H9 (cell line): ENCODE data around the gene ADGRB3. TPM values are rescaled to one million over a fixed set of nuclear protein-coding genes. Genes with fewer than 3 reads are reported as not detected.

ENCODE experiments used
- DNase-seq: peaks from one replicate; pipeline ENCODE4 v3.0.0-alpha.2; 2017
- H2AFZ ChIP-seq: one replicate; pipeline ENCODE4 v1.6.1; 2013; ENCODE audit warnings: mild to moderate bottlenecking, low read length, control low read depth, moderate library complexity
- H2AK5ac ChIP-seq: 2 replicates; pipeline ENCODE4 v1.6.1; 2013; ENCODE audit warnings: low read length, control low read depth, mixed read lengths; ENCODE audit not compliant: insufficient read length
- H2BK120ac ChIP-seq: one replicate; pipeline ENCODE4 v1.6.1; 2013; ENCODE audit warnings: low read depth, mild to moderate bottlenecking, low read length, control low read depth, inconsistent platforms; ENCODE audit not compliant: poor library complexity, severe bottlenecking
- H2BK12ac ChIP-seq: 2 replicates; pipeline ENCODE4 v1.6.1; 2013; ENCODE audit warnings: low read length, control low read depth, mixed read lengths, low read depth; ENCODE audit not compliant: insufficient read length
- H2BK15ac ChIP-seq: 2 replicates; pipeline ENCODE4 v1.6.1; 2013; ENCODE audit warnings: low read depth, low read length, control low read depth
- H2BK20ac ChIP-seq: one replicate; pipeline ENCODE4 v1.6.1; 2013; ENCODE audit warnings: low read depth, mild to moderate bottlenecking, low read length, control low read depth, inconsistent platforms; ENCODE audit not compliant: poor library complexity, severe bottlenecking
- H2BK5ac ChIP-seq: 2 replicates; pipeline ENCODE4 v1.6.1; 2013; ENCODE audit warnings: low read length, control low read depth, mixed read lengths; ENCODE audit not compliant: insufficient read length
- H3K14ac ChIP-seq: 2 replicates; pipeline ENCODE4 v1.6.1; 2013; ENCODE audit warnings: low read length, control low read depth; ENCODE audit not compliant: insufficient read depth
- H3K18ac ChIP-seq: 2 replicates; pipeline ENCODE4 v1.6.1; 2013; ENCODE audit warnings: low read depth, mild to moderate bottlenecking, mixed read lengths, low read length, control low read depth; ENCODE audit not compliant: insufficient read length
- H3K23ac ChIP-seq: 2 replicates; pipeline ENCODE4 v1.6.1; 2013; ENCODE audit warnings: low read length, control low read depth, mixed read lengths, low read depth; ENCODE audit not compliant: insufficient read length
- H3K23me2 ChIP-seq: 2 replicates; pipeline ENCODE4 v1.6.1; 2013; ENCODE audit warnings: low read depth, mild to moderate bottlenecking, mixed read lengths, low read length, control low read depth; ENCODE audit not compliant: insufficient read length, poor library complexity, severe bottlenecking
- H3K27ac ChIP-seq: 2 replicates; pipeline ENCODE4 v1.5.1; 2013; ENCODE audit warnings: low read length, control low read depth, mixed read lengths, low read depth; ENCODE audit not compliant: insufficient read length
- H3K27me3 ChIP-seq: 2 replicates; pipeline ENCODE4 v1.6.1; 2013; ENCODE audit warnings: low read length, control low read depth, inconsistent platforms; ENCODE audit not compliant: insufficient read depth
- H3K4ac ChIP-seq: 2 replicates; pipeline ENCODE4 v1.6.1; 2013; ENCODE audit warnings: low read depth, mild to moderate bottlenecking, control low read depth, inconsistent platforms, low read length, moderate library complexity
- H3K4me1 ChIP-seq: 2 replicates; pipeline ENCODE4 v1.6.1; 2013; ENCODE audit warnings: low read length, control low read depth, inconsistent platforms; ENCODE audit not compliant: insufficient read depth
- H3K4me2 ChIP-seq: 2 replicates; pipeline ENCODE4 v1.6.1; 2013; ENCODE audit warnings: low read length, control low read depth, mixed read lengths; ENCODE audit not compliant: insufficient read length, insufficient read depth
- H3K56ac ChIP-seq: 2 replicates; pipeline ENCODE4 v1.6.1; 2013; ENCODE audit warnings: low read depth, mild to moderate bottlenecking, mixed read lengths, low read length, control low read depth; ENCODE audit not compliant: insufficient read length
- H3K79me1 ChIP-seq: 2 replicates; pipeline ENCODE4 v1.6.1; 2013; ENCODE audit warnings: low read depth, mild to moderate bottlenecking, moderate library complexity, low read length, control low read depth, inconsistent platforms; ENCODE audit not compliant: insufficient read depth, poor library complexity, severe bottlenecking
- H3K79me2 ChIP-seq: 2 replicates; pipeline ENCODE4 v1.6.1; 2013; ENCODE audit warnings: low read length, control low read depth, inconsistent platforms; ENCODE audit not compliant: insufficient read depth
- H3K9ac ChIP-seq: 2 replicates; pipeline ENCODE4 v1.6.1; 2013; ENCODE audit warnings: low read length, control low read depth, mixed read lengths; ENCODE audit not compliant: insufficient read length; ENCODE audit errors: extremely low read depth
- H3K9me3 ChIP-seq: one replicate; pipeline ENCODE4 v1.6.1; 2013; ENCODE audit warnings: low read depth, low read length, inconsistent platforms; ENCODE audit not compliant: control insufficient read depth
- H3T11ph ChIP-seq: one replicate; pipeline ENCODE4 v1.6.1; 2013; ENCODE audit warnings: mild to moderate bottlenecking, low read length, control low read depth, inconsistent platforms
- H4K20me1 ChIP-seq: one replicate; pipeline ENCODE4 v1.6.1; 2013; ENCODE audit not compliant: control insufficient read depth, insufficient read length, insufficient read depth
- H4K5ac ChIP-seq: 2 replicates; pipeline ENCODE4 v1.6.1; 2013; ENCODE audit warnings: low read depth, mild to moderate bottlenecking, mixed read lengths, low read length, control low read depth; ENCODE audit not compliant: insufficient read length
- H4K8ac ChIP-seq: replicated peaks from 2 replicates; pipeline ENCODE4 v1.6.1; 2013; ENCODE audit warnings: low read length, control low read depth, mixed read lengths, low read depth; ENCODE audit not compliant: insufficient read length
- H4K91ac ChIP-seq: 2 replicates; pipeline ENCODE4 v1.6.1; 2013; ENCODE audit warnings: low read depth, mild to moderate bottlenecking, moderate library complexity, mixed read lengths, low read length, control low read depth; ENCODE audit not compliant: insufficient read length
- H3K27ac Mint-ChIP-seq, 3 experiments: 2 replicates in 2 of 3; 3 replicates in 1 of 3; pipeline ENCODE4 v1.8.0; 2020 to 2021; ENCODE audit warnings: mixed read lengths in 3 of 3, mild to moderate bottlenecking in 1 of 3, moderate library complexity in 1 of 3
- H3K27me3 Mint-ChIP-seq: 2 replicates; pipeline ENCODE4 v1.8.0; 2021; ENCODE audit warnings: low read depth, mild to moderate bottlenecking, moderate library complexity, mixed read lengths
- H3K36me3 Mint-ChIP-seq, 3 experiments: 2 replicates in 2 of 3; 3 replicates in 1 of 3; pipeline ENCODE4 v1.8.0; 2020 to 2021; ENCODE audit warnings: low read depth in 3 of 3, mixed read lengths in 3 of 3; ENCODE audit not compliant: insufficient read depth in 1 of 3
- H3K4me1 Mint-ChIP-seq, 2 experiments: 2 replicates each; pipeline ENCODE4 v1.8.0; 2020; ENCODE audit warnings: mixed read lengths in 2 of 2
- H3K4me3 Mint-ChIP-seq, 2 experiments: 2 replicates in 1 of 2; 3 replicates in 1 of 2; pipeline ENCODE4 v1.8.0; 2020 to 2021; ENCODE audit warnings: mild to moderate bottlenecking in 2 of 2, mixed read lengths in 2 of 2, moderate library complexity in 1 of 2
- H3K9me3 Mint-ChIP-seq, 2 experiments: 2 replicates in 1 of 2; 3 replicates in 1 of 2; pipeline ENCODE4 v1.8.0; 2020; ENCODE audit warnings: mild to moderate bottlenecking in 2 of 2, mixed read lengths in 2 of 2, moderate library complexity in 1 of 2
- CTCF ChIP-seq: fragments of 200-600 bp; sonication (generic); conservative IDR thresholded peaks from 3 replicates; pipeline ENCODE4 v1.8.0; 2021; ENCODE audit warnings: antibody characterized with exemption, mild to moderate bottlenecking
- WGBS: extraction: QIAGEN DNeasy Blood & Tissue Kit; methylation state at CpG from one replicate; pipeline ENCODE4 v1.1.7; 2013; ENCODE audit warnings: missing lambda C conversion rate, low lambda C conversion rate, mixed read lengths; ENCODE audit not compliant: insufficient read length; ENCODE audit errors: extremely low coverage; 5-methylcytosine and 5-hydroxymethylcytosine counted together
- total RNA-seq: library from RNA; stranded (reverse); gene quantifications from 2 replicates; pipeline ENCODE4 v1.2.1, GENCODE V29; 2021

ADGRB3 gene
- total RNA-seq, 1 experiment from 2014 or later: 0.37 TPM

GRCh38 chr6:69019832-69020231, 384.8 kb downstream of the ADGRB3 start:
- no peak overlapping the region for H3K27ac ChIP-seq
- H4K8ac ChIP-seq: no peak overlapping the region
- H2BK12ac ChIP-seq: no peak overlapping the region
- no peaks in the 10 kb centered on the region for H3K36me3 Mint-ChIP-seq
- H3K23ac ChIP-seq: no peak overlapping the region
- no peaks in the 10 kb centered on the region for H4K20me1 ChIP-seq
- DNase-seq: no peak
- H3T11ph ChIP-seq: no peak overlapping the region
- no peaks in the 10 kb centered on the region for H3K27me3 Mint-ChIP-seq
- no peak overlapping the region for H2BK120ac ChIP-seq
- no peaks in the 10 kb centered on the region for H3K27me3 ChIP-seq
- H3K14ac ChIP-seq: no peak overlapping the region
- H3K79me2 ChIP-seq: no peaks in the 10 kb centered on the region
- H3K23me2 ChIP-seq: no peaks in the 10 kb centered on the region
- H4K91ac ChIP-seq: no peak overlapping the region
- no peak overlapping the region for H3K4me3 Mint-ChIP-seq
- no peak overlapping the region for H3K56ac ChIP-seq
- H2BK5ac ChIP-seq: no peak overlapping the region
- no peaks in the 10 kb centered on the region for H3K79me1 ChIP-seq
- H3K18ac ChIP-seq: no peak overlapping the region
- no peak for TF ChIP-seq CTCF
- H4K5ac ChIP-seq: no peak overlapping the region
- no peak overlapping the region for H2AFZ ChIP-seq
- H2AK5ac ChIP-seq: no peak overlapping the region
- H3K27ac Mint-ChIP-seq: no peak overlapping the region
- no peaks in the 10 kb centered on the region for H3K4me1 ChIP-seq
- H2BK15ac ChIP-seq: no peak overlapping the region
- H3K9me3 ChIP-seq: no peaks in the 10 kb centered on the region
- no CpG with 5 or more reads among the region's 4 CpGs for WGBS
- H2BK20ac ChIP-seq: no peak overlapping the region
- H3K4ac ChIP-seq: no peak overlapping the region
- no peaks in the 10 kb centered on the region for H3K9me3 Mint-ChIP-seq
- no peak overlapping the region for H3K9ac ChIP-seq
- no peak overlapping the region for H3K4me2 ChIP-seq
- H3K4me1 Mint-ChIP-seq: peaks cover 17 to 18% of the 10 kb centered on the region in 2 experiments
